AG04450 (cell line): ENCODE results near the gene GC. TPM values are rescaled to one million over a fixed set of nuclear protein-coding genes. Genes with fewer than 3 reads are reported as not detected.
"Not testable (repeated sequence)": the region's sequence is repeated elsewhere in the genome, so short reads cannot be mapped to it uniquely, and the experiment has no call there.

ENCODE experiments used
- CTCF ChIA-PET: fragments of 300-600, 350-600 bp; formaldehyde crosslinking; extraction: SDS; loops from one replicate; lab custom pipeline; 2022; ENCODE audit warnings: antibody characterized with exemption, inconsistent platforms; lab: Charles Lee
- POLR2A ChIA-PET: fragments of 350-600 bp; formaldehyde crosslinking; extraction: SDS; loops from one replicate; lab custom pipeline; 2021; ENCODE audit warnings: antibody characterized with exemption, inconsistent platforms; lab: Yijun Ruan, JAX
- DNase-seq: peaks from one replicate; pipeline ENCODE4 v3.0.0-alpha.2; 2011; ENCODE audit warnings: low read depth, low spot score
- H3K27ac ChIP-seq: one replicate; pipeline ENCODE4 v1.5.1; 2012; ENCODE audit warnings: low read depth, low read length, control low read depth
- H3K27me3 ChIP-seq: one replicate; pipeline ENCODE4 v1.6.0; 2012; ENCODE audit warnings: low read length; ENCODE audit not compliant: control insufficient read depth, insufficient read depth
- H3K4me3 ChIP-seq: 2 replicates; pipeline ENCODE4 v1.5.1; 2011; ENCODE audit warnings: mild to moderate bottlenecking, low read depth, low read length, control low read depth
- H3K9me3 ChIP-seq: 2 replicates; pipeline ENCODE4 v1.5.1; 2012; ENCODE audit warnings: low read length; ENCODE audit not compliant: control insufficient read depth, insufficient read depth
- CTCF ChIP-seq: IDR thresholded peaks from 2 replicates; pipeline ENCODE4 v1.5.1; 2011; ENCODE audit warnings: low read depth, low read length, control low read depth, inconsistent platforms
- polyA plus RNA-seq: library from polyadenylated mRNA; depleted of rRNA; stranded (reverse); fragments of >200 nt; gene quantifications from 2 replicates; pipeline ENCODE4 v1.2.3, GENCODE V29; 2011

Gene GC
- polyA plus RNA-seq, 1 experiment = not detected

GRCh38 chr4:71765821-71766383, 18.0 kb downstream of the GC start:
- no peak for DNase-seq
- ChIA-PET CTCF (no interaction called here), POLR2A (no interaction called here)
- Histone ChIP-seq H3K4me3 (no peak overlapping the region), H3K27me3 (no peaks in the 10 kb centered on the region), H3K9me3 (no peaks in the 10 kb centered on the region), H3K27ac (no peak overlapping the region)
- TF ChIP-seq CTCF = no peak

GRCh38 chr4:71765350-71765749, 18.5 kb downstream of the GC start:
- ChIA-PET CTCF (no interaction called here), POLR2A (no interaction called here)
- no peak for TF ChIP-seq CTCF
- Histone ChIP-seq H3K27ac (no peak overlapping the region), H3K4me3 (no peak overlapping the region), H3K27me3 (no peaks in the 10 kb centered on the region), H3K9me3 (no peaks in the 10 kb centered on the region)
- no peak for DNase-seq

DNA sequence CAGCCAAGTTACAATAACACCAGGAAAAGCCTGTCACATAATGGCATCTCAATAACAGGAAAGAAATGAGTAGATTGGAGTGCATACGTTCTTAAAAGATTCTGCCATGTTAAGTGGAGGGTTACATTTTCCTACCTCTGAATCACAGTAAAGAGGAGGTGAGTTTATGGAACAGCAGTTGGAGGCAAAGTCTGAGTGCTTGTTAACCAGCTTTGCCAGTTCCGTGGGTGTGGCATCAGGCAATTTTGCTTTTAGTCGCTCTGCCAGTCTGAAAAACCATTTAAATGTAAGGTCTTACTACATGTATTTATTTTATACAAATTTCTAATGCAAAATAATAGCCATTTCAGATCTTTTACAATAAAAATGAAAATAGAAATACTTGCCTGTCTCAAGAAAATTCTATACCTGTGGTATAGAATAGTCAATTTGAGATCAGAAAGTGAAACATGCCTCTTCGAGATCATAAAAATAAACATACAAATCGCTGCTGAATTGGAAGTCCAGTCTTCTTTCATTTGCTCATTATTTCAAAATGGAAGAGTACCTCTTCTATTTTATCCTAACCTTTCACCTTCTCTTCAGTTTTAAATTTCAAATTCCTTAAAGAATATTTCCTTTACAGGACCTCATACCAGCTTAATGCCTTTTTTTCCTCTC, 31.4 kb downstream of the GC start:
- H3K27me3 ChIP-seq = no peaks in the 10 kb centered on the region
- CTCF ChIA-PET = interaction anchor here (0.6 kb wide), 1 partner anchor 669 kb away, joined by 6 read pairs; no protein-coding TSS in a partner anchor
- POLR2A ChIA-PET = no interaction called here
- no peak overlapping the region for H3K27ac ChIP-seq
- no peak for TF ChIP-seq CTCF
- no peak for DNase-seq
- no peak overlapping the region for H3K4me3 ChIP-seq
- no peaks in the 10 kb centered on the region for H3K9me3 ChIP-seq

GRCh38 chr4:71749008-71749594, 34.8 kb downstream of the GC start:
- no peak for DNase-seq
- no peak for TF ChIP-seq CTCF
- POLR2A ChIA-PET = no interaction called here
- H3K4me3 ChIP-seq = no peak overlapping the region
- no peak overlapping the region for H3K27ac ChIP-seq
- CTCF ChIA-PET = no interaction called here
- no peaks in the 10 kb centered on the region for H3K27me3 ChIP-seq
- H3K9me3 ChIP-seq = no peaks in the 10 kb centered on the region

GRCh38 chr4:71746379-71746778, 37.5 kb downstream of the GC start:
- DNase-seq = no peak
- Histone ChIP-seq H3K27ac (no peak overlapping the region), H3K27me3 (no peaks in the 10 kb centered on the region), H3K4me3 (no peak overlapping the region), H3K9me3 (no peaks in the 10 kb centered on the region)
- POLR2A ChIA-PET = no interaction called here
- CTCF ChIA-PET = no interaction called here
- no peak for TF ChIP-seq CTCF

DNA sequence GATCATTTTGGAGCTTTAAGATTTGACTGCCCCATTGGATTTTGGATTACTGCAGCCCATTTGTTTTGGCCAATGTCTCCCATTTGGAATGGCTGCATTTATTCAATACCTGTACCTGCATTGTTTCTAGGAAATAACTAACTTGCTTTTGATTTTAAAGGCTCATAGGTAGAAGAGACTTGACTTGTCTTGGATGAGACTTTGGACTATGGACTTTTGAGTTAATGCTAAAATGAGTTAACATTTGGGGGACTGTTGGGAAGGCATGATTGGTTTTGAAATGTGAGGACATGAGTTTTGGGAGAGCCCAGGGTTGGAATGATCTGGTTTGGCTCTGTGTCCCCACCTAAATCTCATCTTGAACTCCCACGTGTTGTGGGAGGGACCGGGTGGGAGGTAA, 45.1 kb downstream of the GC start:
- CTCF ChIA-PET, H3K9me3 ChIP-seq: not testable (repeated sequence)

More for the DNA sequence above, 45.1 kb downstream of the GC start:
- H3K27ac ChIP-seq, H3K4me3 ChIP-seq, H3K27me3 ChIP-seq, POLR2A ChIA-PET, DNase-seq: not testable (repeated sequence)
